Muscle of leg (tissue), 11 donors: ENCODE data around the gene SH3RF3. TPM values are rescaled to one million over a fixed set of nuclear protein-coding genes. Genes with fewer than 3 reads are reported as not detected.

Source experiments
- DNase-seq: peaks from one replicate; pipeline ENCODE4 v3.0.0; 2013
- H3K27ac ChIP-seq: one replicate; pipeline ENCODE4 v1.5.1; 2013; ENCODE audit warnings: mild to moderate bottlenecking, low read length, control low read depth
- H3K27me3 ChIP-seq: one replicate; pipeline ENCODE4 v1.6.1; 2013; ENCODE audit warnings: low read length; ENCODE audit not compliant: control insufficient read depth, insufficient read depth
- H3K36me3 ChIP-seq: one replicate; pipeline ENCODE4 v1.6.1; 2013; ENCODE audit warnings: low read length; ENCODE audit not compliant: control insufficient read depth, insufficient read depth
- H3K4me1 ChIP-seq: one replicate; pipeline ENCODE4 v1.6.1; 2013; ENCODE audit warnings: low read length; ENCODE audit not compliant: control insufficient read depth, insufficient read depth
- H3K4me3 ChIP-seq: one replicate; pipeline ENCODE4 v1.5.1; 2013; ENCODE audit warnings: low read length, control low read depth
- H3K9me3 ChIP-seq: replicated peaks from 2 replicates; pipeline ENCODE4 v1.6.1; 2013; ENCODE audit warnings: low read depth, low read length; ENCODE audit not compliant: control insufficient read depth
- WGBS: methylation state at CpG from one replicate; pipeline ENCODE4 v1.1.5; 2013; ENCODE audit warnings: missing lambda C conversion rate; ENCODE audit not compliant: insufficient coverage; 5-methylcytosine and 5-hydroxymethylcytosine counted together
- polyA plus RNA-seq, 8 donors: library from polyadenylated mRNA; unstranded; fragments of 120-200 nt; gene quantifications; one replicate each; pipeline versions ENCODE4 v1.2.1 to v1.2.3, GENCODE V29; 2013; ENCODE audit warnings: inconsistent platforms in 1 of 8, low replicate concordance in 1 of 8; ENCODE audit not compliant: insufficient read length in 8 of 8, insufficient read depth in 1 of 8
- total RNA-seq: library from RNA; stranded (reverse); fragments of 120-200 nt; gene quantifications from one replicate; pipeline ENCODE4 v1.2.4, GENCODE V29; 2013

SH3RF3 gene
- total and polyA plus RNA-seq, 9 donors = 2.7 to 6.8 (median 4.7) TPM

DNA sequence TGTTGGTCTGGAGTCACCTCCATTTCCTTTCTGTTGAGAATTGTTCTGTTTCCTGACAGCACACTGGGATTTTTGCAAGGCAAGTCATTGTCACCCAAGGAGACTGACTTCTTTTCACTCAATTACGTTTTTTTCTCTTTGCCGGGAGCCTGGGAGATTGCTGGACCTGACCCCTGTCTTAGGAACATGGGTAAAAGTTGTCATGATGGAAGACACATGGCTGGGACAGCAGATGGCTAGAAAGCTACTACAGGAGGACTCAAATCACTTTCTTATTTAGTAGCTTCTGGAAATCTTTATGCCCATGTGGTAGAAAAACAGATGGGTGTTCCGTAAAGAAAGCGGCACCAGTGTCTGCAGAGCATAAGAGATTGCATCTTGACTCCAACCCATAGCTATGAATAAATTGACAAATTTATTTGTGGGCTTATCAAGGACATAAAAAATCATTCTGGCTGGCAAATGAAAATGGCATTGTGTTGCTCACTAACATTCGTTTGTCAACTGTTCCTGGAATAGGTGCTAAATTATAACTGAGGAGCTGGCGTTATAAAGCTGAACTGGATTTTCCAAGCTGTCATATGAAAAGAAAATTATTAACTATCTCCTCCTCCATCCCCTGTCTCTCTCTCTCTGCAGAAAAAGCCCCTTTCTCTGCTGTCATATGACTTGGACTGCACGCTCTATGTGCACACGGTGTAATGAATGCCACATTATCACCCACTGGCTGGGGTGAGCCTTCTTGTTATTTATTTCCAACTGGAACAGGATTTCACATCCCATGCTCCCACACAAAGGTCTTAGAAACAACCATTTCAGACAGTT, 159.8 kb downstream of the SH3RF3 start:
- Histone ChIP-seq H3K4me3 (no peak overlapping the region), H3K4me1 (peaks cover 53% of the 10 kb centered on the region), H3K36me3 (no peaks in the 10 kb centered on the region), H3K27ac (no peak overlapping the region), H3K9me3 (no peaks in the 10 kb centered on the region), H3K27me3 (peaks cover 2% of the 10 kb centered on the region)
- no peak for DNase-seq
- 80% methylated on average over 2 of the region's 8 CpGs for WGBS

DNA sequence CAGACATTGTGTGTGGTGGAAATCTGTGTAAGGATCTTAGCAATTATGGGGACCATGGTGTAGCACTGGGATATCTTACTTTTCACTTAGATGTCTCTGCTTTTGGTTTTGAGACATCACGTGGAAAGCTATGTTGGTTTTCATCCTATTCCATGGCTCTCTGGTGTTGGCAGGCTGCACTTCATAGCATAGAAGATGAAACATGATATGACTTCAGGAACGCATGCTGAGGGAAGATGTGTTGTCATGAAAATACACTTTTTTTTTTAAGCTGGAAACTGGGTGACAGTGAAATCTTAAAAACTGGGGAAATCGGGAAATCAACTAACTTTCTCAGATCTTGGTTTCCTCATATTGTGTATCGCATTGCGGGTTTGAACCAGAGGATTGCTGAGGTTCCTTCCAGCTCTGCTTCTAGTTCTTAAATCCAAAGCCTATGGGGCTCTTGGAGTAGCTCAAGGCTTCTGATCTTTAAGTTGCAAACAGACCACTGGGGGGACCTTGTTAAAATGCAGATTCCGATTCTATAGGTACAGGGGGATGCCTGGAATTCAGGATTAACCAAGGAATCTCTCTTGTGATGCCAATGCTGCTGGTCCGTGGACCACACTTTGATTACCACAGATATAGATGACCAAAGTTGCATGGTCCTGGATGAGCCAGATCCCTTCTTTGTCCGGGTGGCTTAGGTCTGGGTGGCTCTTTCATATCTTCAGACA, 160.7 kb downstream of the SH3RF3 start:
- no peak for DNase-seq
- no peak overlapping the region for H3K27ac ChIP-seq
- no peaks in the 10 kb centered on the region for H3K36me3 ChIP-seq
- 73% methylated on average over 2 of the region's 8 CpGs for WGBS
- H3K9me3 ChIP-seq = peaks cover 2% of the 10 kb centered on the region
- H3K27me3 ChIP-seq = peaks cover 5% of the 10 kb centered on the region
- peaks cover 44% of the 10 kb centered on the region for H3K4me1 ChIP-seq
- no peak overlapping the region for H3K4me3 ChIP-seq

DNA sequence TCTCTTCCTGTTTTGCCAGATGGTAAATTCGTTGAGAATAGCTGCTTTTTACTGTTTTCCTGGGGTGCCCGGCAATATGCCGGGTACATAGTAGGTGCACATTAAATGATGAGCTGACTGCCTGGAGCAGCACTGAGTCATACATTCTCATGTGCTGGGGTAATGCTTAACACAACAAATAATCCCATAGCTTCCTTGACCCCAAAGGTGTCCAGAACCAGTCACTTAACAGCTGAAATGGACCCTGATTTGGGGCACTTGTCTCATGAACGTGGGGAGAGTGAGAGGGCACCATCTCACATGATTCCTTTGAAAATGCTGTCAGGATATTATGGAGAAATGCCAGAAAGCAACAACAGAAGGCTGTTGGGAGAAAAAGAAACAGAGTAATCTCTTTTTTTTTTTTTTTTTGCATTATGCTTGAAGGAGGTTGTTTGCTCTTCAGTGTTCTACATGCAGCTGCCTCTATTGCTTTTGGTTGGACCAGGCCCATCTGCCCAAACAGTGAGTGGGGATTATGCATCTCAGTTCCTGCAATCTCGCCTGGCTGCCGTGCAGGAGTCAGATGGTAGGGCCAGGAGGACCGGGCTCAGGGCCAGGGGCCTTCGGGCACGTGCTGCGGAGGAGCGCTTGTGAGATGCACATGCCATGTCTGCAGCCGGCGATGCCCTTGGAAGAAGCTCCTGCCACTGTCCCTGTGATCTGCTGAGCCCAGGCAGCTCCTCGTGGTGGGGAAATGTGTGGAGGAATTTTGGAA, 162.1 kb downstream of the SH3RF3 start:
- H3K27ac ChIP-seq = no peak overlapping the region
- DNase-seq = peak; percentile 73
- 66% methylated on average over 11 of the region's 14 CpGs for WGBS
- H3K4me3 ChIP-seq = no peak overlapping the region
- peaks cover 30% of the 10 kb centered on the region for H3K4me1 ChIP-seq
- peaks cover 4% of the 10 kb centered on the region for H3K9me3 ChIP-seq
- H3K27me3 ChIP-seq = peaks cover 6% of the 10 kb centered on the region
- no peaks in the 10 kb centered on the region for H3K36me3 ChIP-seq

DNA sequence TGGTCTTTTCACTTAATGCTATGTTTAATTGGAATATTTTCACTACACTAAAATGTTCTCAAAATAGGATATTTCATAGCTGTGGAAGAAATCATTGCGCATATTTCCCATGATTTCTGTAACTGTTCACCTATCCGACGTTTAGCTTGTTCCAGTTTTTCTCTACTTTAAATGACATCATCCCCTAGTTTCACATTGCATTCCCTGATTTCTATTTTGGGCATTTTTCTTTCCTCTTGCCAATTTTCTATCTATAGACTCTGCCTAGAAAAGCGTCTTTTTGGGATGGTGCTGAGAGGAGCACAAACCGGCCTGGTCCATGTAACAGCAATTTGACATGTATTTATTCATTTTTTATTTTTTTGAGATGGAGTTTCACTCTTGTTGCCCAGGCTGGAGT, 163.4 kb downstream of the SH3RF3 start:
- no CpG with 5 or more reads among the region's 5 CpGs for WGBS
- H3K9me3 ChIP-seq = peaks cover 4% of the 10 kb centered on the region
- no peak overlapping the region for H3K4me3 ChIP-seq
- DNase-seq = peak; percentile 48
- H3K27me3 ChIP-seq = peaks cover 6% of the 10 kb centered on the region
- H3K27ac ChIP-seq = no peak overlapping the region
- H3K4me1 ChIP-seq = peaks cover 19% of the 10 kb centered on the region
- no peaks in the 10 kb centered on the region for H3K36me3 ChIP-seq

DNA sequence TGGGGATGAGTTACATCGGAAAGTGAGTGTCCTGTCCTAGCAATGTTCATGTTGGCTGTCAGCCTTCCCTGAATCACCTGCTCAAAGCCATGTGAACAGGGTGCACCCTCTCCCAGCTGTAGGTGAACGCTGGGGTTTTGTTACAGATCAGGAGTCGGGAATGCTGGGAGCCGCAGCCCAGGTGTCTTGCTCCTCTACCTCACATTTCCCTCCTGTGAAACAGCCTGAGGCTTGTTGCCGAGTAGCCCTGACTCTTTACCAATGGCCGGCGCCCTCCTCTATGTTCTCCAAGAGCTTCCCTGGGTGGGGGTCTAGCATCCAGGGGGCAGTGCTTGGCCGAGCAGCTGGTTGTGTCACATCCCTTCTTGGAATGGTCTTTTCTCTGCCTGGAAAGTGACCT, 164.7 kb downstream of the SH3RF3 start:
- Histone ChIP-seq H3K27ac (no peak overlapping the region), H3K9me3 (peaks cover 4% of the 10 kb centered on the region), H3K4me3 (no peak overlapping the region), H3K27me3 (peaks cover 6% of the 10 kb centered on the region), H3K36me3 (no peaks in the 10 kb centered on the region), H3K4me1 (peaks cover 23% of the 10 kb centered on the region)
- DNase-seq = no peak
- WGBS = 82% methylated on average over 1 of the region's 8 CpGs

DNA sequence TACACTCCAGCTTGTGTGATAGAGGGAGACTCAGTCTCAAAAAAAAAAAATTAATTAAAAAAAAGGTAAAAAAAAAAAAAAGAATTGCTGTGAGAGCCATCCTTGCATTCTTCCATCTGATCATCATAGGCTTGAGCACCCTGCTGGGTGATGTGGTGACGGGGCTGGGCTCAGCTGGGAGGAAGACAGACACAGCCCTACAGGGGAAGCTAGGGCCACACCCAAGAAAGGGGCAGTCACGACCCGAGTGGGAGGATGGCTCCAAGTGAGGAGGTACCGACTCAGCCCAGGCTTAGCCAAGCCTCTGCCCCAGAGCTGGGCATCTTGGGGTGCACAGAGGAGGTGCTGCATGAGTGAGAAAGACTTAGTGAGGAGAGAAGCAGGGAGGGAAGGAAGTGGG, 165.5 kb downstream of the SH3RF3 start:
- H3K27ac ChIP-seq = no peak overlapping the region
- no peak overlapping the region for H3K4me3 ChIP-seq
- H3K36me3 ChIP-seq = no peaks in the 10 kb centered on the region
- WGBS = 100% methylated on average over 2 of the region's 4 CpGs
- H3K4me1 ChIP-seq = peaks cover 25% of the 10 kb centered on the region
- peaks cover 6% of the 10 kb centered on the region for H3K27me3 ChIP-seq
- no peak for DNase-seq
- peaks cover 4% of the 10 kb centered on the region for H3K9me3 ChIP-seq

DNA sequence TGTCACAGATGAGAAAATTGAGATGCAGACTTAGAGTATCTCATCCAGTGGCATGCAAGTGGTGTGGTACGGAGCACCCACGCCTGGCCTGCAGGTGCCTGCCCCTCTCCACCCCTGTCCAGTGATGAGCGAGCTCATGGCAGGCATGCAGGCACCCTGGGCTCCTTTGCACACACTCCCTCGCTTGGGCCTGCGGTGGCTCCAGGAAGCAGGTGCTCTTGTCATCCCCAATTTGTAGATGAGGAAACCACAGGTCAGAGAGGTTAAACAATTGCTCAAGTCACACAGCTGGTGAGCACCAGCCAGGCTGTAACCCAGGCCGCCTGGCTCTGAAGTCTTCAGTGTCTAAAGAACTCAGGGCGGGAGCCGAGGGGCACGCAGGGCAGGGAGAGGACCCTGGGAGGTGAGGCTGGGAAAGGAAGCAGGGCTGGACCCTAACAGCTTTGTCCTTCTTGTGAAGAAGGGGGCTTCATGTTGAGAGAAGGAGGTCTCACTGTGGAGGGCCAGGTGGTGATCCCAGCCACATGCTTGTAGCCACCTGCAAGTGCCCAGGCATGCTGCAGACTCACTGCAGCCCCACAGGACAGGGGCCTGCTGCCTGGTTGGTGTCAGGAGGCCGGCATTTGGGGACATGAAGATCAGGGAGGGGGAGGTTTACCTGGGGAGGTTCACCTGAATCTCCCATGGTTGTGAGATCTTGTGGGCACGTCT, 166.2 kb downstream of the SH3RF3 start:
- Histone ChIP-seq H3K36me3 (no peaks in the 10 kb centered on the region), H3K4me1 (peaks cover 23% of the 10 kb centered on the region), H3K27me3 (peaks cover 6% of the 10 kb centered on the region), H3K27ac (no peak overlapping the region), H3K4me3 (no peak overlapping the region), H3K9me3 (peaks cover 4% of the 10 kb centered on the region)
- DNase-seq = no peak
- WGBS = 81% methylated on average over 7 of the region's 11 CpGs

DNA sequence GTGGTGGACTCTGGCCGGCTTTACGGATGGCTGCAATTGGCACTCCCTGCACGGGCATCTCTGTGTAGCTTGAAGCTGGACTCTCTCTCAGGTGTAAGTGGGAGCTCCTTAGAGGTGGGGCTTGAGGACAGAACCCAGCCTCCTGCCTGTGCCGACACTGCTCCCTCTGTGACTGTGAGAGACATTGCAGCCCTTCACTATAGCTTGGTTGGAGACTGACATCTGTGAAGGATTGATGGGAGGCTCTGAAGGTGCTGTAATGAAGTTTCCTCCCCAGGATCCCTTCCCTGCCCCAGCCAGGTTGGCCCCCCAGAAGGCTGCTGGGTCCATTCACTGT, 166.7 kb downstream of the SH3RF3 start:
- H3K4me3 ChIP-seq = no peak overlapping the region
- WGBS = 96% methylated on average over 3 of the region's 4 CpGs
- H3K27ac ChIP-seq = no peak overlapping the region
- H3K27me3 ChIP-seq = peaks cover 6% of the 10 kb centered on the region
- H3K9me3 ChIP-seq = peaks cover 4% of the 10 kb centered on the region
- DNase-seq = no peak
- H3K4me1 ChIP-seq = peaks cover 20% of the 10 kb centered on the region
- H3K36me3 ChIP-seq = no peaks in the 10 kb centered on the region

DNA sequence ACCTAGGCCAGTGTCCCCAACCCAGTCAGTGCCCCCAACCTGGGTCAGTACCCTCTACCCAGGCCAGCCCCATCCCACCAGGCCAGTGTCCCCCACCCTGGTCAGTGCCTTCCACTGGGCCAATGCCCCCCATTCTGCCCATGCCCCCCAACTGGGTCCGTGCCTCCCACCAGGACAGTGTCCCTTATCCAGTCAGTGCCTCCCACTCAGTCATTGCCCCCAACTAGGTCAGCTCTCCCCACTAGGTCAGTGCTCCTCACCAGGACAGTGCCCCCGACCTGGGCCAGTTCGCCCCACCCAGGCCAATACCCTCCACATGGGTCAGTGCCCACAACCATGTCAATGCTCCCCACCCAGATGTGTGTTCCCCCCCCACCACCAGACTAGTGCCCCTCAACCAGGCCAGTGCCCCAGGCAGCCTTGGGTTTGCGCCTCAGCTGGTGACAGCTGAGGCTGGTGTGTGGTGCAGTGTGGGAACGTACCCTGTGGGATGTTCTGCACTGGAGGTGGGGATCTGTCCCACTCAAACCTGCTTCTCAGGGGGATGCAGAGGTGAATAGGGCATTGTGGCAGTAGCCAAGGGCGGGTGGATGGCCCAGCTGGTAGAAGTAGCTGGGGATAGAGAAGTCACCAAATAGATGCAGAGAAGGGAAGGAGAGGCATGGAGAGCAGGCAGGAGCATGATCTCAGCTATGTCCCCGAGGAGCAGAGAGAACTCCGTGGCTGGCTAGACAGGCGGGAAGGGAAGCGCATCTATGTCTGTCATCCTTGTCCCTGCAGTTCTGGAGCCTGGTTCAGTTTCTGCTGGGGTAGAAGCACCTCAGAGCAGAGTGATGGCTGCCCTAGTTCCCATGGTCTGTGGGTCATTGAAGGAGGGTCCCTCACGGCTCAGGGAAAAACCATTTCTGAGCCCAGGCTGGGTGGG, 168.8 kb downstream of the SH3RF3 start:
- H3K27ac ChIP-seq = no peak overlapping the region
- no peak overlapping the region for H3K4me3 ChIP-seq
- H3K4me1 ChIP-seq = peaks cover 12% of the 10 kb centered on the region
- no peak for DNase-seq
- H3K36me3 ChIP-seq = no peaks in the 10 kb centered on the region
- WGBS = 76% methylated on average over 9 of the region's 11 CpGs
- H3K9me3 ChIP-seq = peaks cover 4% of the 10 kb centered on the region
- H3K27me3 ChIP-seq = peaks cover 9% of the 10 kb centered on the region
